Measurements from ENCODE around the gene COL6A3. TPM values are rescaled to one million over a fixed set of nuclear protein-coding genes. Genes with fewer than 3 reads are reported as not detected.

Gene COL6A3
- total RNA-seq, 1 donor from 2014 or later: 0.02 TPM

DNA sequence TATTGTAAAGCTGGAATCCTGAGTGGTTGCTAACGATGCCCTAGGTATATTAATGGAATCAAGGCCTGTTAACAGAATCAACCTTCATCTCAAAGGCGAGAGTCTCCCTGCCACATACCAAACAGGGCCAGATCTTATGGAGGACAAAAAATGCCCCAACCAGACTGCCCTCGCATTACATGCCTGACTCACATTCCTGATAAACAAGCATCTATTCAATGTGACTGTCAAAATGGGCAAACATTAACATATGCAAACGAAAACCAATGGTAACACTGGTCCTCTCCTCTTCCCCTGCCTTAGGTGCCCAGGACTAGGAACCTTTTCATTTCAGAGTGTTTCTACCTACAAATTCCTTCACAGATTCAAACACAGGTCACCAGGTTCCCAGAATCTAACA lies 83.4 kb downstream of the COL6A3 start:
- Mint-ChIP-seq H3K4me3 (no peak overlapping the region), H3K36me3 (ENCODE audit: low read depth) (no peaks in the 10 kb centered on the region), H3K27me3 (peaks cover 5% of the 10 kb centered on the region), H3K27ac (no peak overlapping the region), H3K4me1 (no peaks in the 10 kb centered on the region), H3K9me3 (no peaks in the 10 kb centered on the region)
- no peak for DNase-seq
- TF ChIP-seq, protein P1, sequence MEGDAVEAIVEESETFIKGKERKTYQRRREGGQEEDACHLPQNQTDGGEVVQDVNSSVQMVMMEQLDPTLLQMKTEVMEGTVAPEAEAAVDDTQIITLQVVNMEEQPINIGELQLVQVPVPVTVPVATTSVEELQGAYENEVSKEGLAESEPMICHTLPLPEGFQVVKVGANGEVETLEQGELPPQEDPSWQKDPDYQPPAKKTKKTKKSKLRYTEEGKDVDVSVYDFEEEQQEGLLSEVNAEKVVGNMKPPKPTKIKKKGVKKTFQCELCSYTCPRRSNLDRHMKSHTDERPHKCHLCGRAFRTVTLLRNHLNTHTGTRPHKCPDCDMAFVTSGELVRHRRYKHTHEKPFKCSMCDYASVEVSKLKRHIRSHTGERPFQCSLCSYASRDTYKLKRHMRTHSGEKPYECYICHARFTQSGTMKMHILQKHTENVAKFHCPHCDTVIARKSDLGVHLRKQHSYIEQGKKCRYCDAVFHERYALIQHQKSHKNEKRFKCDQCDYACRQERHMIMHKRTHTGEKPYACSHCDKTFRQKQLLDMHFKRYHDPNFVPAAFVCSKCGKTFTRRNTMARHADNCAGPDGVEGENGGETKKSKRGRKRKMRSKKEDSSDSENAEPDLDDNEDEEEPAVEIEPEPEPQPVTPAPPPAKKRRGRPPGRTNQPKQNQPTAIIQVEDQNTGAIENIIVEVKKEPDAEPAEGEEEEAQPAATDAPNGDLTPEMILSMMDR (IDR thresholded peaks at IDR 0.05): no peak
- intact Hi-C loops (cut with micrococcal nuclease): no loop called here
- no peak for ATAC-seq (ENCODE audit: low read depth)
- POLR2A ChIA-PET: no interaction called here
- CTCF ChIA-PET: no interaction called here

DNA sequence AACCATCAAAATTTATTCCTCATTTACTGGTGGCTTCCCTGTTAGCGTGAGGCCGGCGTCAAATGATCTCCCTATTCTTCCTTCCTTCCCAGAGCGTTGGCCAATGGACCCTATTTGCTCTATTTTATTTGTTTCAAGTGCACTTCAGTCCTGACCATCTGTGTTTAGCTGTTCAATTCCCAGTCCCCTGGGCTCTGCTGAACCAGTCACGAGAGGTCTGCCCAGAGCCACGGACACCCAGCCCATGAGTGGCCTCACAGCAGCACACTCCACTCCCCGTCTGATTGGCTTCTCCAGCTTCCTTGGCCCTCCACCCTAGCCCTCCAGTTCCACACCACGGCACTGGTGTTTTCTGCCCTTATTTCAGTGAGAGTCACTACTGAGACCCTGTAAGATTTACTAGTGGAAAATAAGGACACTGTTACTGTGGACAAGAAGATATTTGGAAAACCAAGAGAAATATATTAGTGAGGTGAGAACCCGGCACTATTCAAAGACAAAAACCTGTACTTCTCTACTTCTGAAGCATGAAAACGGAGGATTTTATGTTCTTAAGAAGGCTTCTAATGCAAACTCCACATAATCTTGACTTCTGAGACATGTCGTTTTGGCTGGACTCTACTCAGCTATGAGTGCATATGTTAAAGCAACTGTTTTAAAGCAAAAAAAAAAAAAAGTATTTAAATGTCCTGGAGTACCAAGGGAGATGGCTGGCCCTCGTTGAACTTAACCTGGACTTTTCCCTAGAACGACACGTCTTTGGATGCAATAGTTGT lies 86.6 kb downstream of the COL6A3 start:
- intact Hi-C loops (cut with micrococcal nuclease): no loop called here
- no peak for ATAC-seq (ENCODE audit: low read depth)
- Mint-ChIP-seq H3K27ac (no peak overlapping the region), H3K4me3 (no peak overlapping the region), H3K4me1 (no peaks in the 10 kb centered on the region), H3K9me3 (no peaks in the 10 kb centered on the region), H3K36me3 (ENCODE audit: low read depth) (no peaks in the 10 kb centered on the region), H3K27me3 (peaks cover 2% of the 10 kb centered on the region)
- CTCF ChIA-PET: no interaction called here
- POLR2A ChIA-PET: no interaction called here
- no peak for DNase-seq
- TF ChIP-seq, protein P1 (IDR thresholded peaks at IDR 0.05): no peak

DNA sequence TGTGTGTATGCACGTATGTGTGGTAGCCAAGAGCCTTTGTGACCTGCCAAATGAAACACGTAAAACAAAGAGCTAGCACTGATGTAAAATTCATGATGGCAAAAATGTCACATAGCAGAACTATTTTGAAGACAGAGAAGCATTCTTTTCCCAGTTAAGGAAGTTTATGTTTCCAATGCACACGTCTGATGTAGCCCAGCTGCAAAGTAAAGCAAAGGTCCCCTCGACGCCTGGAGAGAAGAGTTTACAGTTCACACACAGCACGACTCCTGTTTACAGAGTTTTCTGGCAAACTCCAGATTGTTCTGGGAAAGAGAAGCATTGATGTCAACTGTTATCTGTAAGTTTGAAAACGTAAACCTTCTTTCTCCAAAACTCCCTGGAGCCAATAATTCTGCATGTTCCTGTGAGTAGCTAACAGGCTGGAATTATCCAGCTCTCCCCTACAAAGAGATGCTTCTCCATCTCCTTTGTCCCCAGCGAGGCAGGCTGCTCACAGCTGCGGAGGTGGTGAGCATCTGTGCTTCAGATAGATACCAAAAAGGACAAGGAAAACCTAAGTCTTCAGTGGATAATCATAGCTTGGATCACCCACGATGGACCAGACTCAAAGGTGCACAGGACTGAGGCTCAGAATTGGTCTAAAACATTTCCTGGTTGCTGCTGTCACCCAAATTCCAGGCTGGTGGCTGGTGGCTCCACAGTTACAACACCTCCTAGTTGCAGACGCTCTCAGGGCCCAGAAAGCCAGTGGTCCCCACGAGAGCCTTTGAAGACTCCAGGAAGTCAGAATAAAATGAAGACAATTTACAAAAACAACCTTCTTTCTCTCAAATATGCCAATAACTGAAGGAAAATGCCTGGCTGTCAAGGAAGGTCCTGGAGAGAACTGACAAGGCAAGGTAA lies 87.4 kb downstream of the COL6A3 start:
- CTCF ChIA-PET: no interaction called here

DNA sequence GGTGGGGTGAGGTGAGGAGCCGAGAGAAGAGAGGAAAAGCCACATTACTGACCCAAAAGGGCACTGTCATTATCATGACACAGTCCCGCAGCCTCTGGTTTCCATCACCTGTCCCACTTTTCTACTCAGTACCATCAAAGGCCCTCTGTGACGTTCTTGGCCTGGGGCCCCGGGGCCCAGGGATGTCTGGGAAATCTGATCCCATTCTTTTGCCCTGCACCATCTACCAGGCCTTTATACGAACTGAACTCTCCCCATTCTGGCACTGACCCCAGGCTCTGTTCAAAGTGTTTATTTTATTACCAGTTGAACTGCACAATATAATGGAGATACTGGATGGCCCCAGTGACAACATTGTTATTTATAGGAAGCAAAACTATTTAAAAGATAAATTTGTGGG lies 89.1 kb downstream of the COL6A3 start:
- intact Hi-C loops (cut with micrococcal nuclease): no loop called here

More for the DNA sequence above, 87.4 kb downstream of the COL6A3 start:
- no peak overlapping the region for H3K27ac Mint-ChIP-seq
- H3K27me3 Mint-ChIP-seq: peaks cover 3% of the 10 kb centered on the region
- no peak overlapping the region for H3K4me3 Mint-ChIP-seq
- H3K9me3 Mint-ChIP-seq: no peaks in the 10 kb centered on the region
- no peaks in the 10 kb centered on the region for H3K4me1 Mint-ChIP-seq
- TF ChIP-seq, protein P1 (IDR thresholded peaks at IDR 0.05): no peak
- intact Hi-C loops (cut with micrococcal nuclease): no loop called here
- no peak for ATAC-seq (ENCODE audit: low read depth)
- no peaks in the 10 kb centered on the region for H3K36me3 Mint-ChIP-seq (ENCODE audit: low read depth)
- POLR2A ChIA-PET: no interaction called here
- no peak for DNase-seq

More for the DNA sequence above, 89.1 kb downstream of the COL6A3 start:
- DNase-seq (no peak), ATAC-seq (ENCODE audit: low read depth) (no peak)
- CTCF ChIA-PET: no interaction called here
- H3K27ac Mint-ChIP-seq: no peak overlapping the region
- POLR2A ChIA-PET: no interaction called here
- H3K4me3 Mint-ChIP-seq: no peak overlapping the region
- H3K27me3 Mint-ChIP-seq: peaks cover 7% of the 10 kb centered on the region
- TF ChIP-seq, protein P1 (IDR thresholded peaks at IDR 0.05): no peak
- no peaks in the 10 kb centered on the region for H3K36me3 Mint-ChIP-seq (ENCODE audit: low read depth)
- no peaks in the 10 kb centered on the region for H3K9me3 Mint-ChIP-seq
- H3K4me1 Mint-ChIP-seq: no peaks in the 10 kb centered on the region
